ENCODE results near the gene ACSM6.

The ACSM6 gene

DNA sequence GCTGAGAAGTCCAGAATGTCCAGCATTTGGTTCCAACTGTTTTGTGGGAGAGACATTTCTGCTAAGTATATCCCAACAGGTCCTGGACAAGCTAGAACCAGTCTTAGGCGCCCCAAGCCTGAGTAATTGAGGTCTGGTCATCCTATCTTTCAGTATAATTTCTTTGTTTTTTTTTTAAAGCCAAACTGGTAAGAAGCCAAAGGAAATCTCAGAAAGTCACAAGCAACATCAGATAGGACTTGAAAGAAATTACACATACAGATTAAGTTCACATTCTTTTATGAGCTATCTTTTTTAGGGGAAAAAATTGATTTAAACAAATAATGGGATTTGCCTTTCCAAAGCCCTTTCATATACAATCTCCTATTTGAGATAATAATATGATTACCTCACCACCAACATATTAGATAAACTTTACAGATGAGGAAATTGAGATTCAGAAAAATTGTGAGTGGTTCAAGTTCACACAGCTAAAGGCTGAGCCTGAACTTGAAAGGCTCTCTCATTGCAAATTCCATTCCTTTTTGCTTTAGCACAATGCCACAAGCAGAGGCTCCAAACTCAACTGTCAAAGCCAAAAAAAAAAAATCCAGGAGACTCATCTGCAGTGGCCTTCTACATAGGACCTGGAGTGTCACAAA, 81.8 kb downstream of the ACSM6 start:
- no peak for DNase-seq

DNA sequence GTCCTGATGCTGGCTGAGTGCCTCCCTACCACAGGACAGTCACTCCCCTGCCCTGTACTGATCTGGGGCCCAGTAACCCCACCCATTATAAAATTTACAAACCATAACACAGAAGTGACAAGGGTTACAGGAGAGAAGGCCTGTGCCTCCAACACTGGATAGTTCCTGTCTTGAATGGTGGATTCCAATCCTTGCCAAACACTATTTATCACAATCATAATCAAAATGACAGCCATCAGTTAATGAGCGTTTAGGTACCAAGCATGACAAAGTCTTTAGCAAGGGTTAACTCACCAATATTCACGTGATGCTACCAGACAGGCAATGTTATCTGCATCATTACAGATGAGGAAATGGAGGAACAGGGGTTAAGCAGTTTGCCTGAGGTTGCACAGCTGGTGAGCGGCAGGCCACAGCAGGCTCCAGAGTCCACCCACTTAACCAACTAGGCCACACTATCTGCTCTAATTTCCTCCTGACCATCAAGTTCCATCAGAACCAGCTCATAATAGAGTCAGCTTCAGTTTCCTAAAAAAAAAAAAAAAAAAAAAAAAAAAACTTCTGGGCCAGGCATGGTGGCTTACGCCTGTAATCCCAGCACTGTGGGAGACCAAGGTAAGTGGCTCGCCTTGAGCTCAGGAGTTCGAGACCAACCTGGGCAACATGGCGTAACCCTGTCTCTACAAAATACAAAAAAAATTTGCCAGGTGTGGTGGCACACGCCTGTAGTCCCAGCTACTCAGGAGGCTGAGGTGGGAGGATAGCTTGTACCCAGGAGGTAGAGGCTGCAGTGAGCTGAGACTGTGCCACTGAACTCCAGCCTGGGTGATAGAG, 82.5 kb downstream of the ACSM6 start:
- no peak for DNase-seq

DNA sequence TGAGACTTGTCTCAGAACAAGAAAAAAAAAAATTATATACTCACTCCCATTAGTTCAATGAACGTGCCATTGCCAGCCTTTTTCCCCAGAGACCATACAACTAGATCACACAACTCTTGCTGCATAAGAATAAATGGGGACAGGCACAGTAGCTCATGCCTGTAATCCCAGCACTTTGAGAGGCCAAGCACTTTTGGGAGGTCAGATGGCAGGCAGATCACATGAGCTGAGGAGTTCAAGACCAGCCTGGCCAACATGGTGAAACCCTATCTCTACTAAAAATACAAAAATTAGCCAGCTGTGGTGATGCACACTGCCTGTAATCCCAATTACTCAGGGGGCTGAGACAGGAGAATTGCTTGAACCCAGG, 83.1 kb downstream of the ACSM6 start:
- no peak for DNase-seq

DNA sequence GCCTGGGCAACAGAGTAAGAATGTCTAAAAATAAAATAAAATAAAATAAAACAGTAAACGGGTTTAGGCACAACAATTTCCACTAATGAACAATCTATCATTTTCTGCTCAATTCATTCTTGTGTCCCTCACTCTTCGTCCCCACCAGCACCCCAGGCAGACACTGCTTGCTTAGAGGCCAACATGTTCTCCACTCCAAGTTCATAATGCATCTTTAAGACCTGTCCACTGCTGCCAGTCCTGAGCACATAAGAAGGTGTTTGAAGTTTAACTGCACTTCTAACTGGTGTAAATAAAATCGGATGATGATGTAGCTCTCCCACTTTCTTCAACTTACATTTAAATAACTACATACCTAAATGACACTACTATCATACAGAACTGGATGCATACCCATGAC, 83.6 kb downstream of the ACSM6 start:
- no peak for DNase-seq
